ENCODE data around the gene LRRC3C.

LRRC3C gene

GRCh38 chr17:39951924-39952679, 24.6 kb downstream of the LRRC3C start:
- peak overlapping the region; percentile 52 for H3K4me3 ChIP-seq (ENCODE audit: low read depth, low read length)
- no peak for TF ChIP-seq CTCF (IDR thresholded peaks at IDR 0.05; ENCODE audit: borderline replicate concordance, insufficient read depth, low read depth, low read length)

- H3K4me3 ChIP-seq (ENCODE audit: low read depth, low read length), result peak overlapping the region; percentile 53
- no peak for TF ChIP-seq CTCF (IDR thresholded peaks at IDR 0.05; ENCODE audit: borderline replicate concordance, insufficient read depth, low read depth, low read length)
Measured at GRCh38 chr17:39952680-39953470, 25.3 kb downstream of the LRRC3C start.

- no peak for TF ChIP-seq CTCF (IDR thresholded peaks at IDR 0.05; ENCODE audit: borderline replicate concordance, insufficient read depth, low read depth, low read length)
- H3K4me3 ChIP-seq (ENCODE audit: low read depth, low read length), result peak overlapping the region; percentile 53
Measured at GRCh38 chr17:39953471-39953888, 25.9 kb downstream of the LRRC3C start.

- H3K4me3 ChIP-seq (ENCODE audit: low read depth, low read length), result no peak overlapping the region
- TF ChIP-seq CTCF (IDR thresholded peaks at IDR 0.05; ENCODE audit: borderline replicate concordance, insufficient read depth, low read depth, low read length), result no peak
Measured at GRCh38 chr17:39954876-39955275, 27.3 kb downstream of the LRRC3C start.

GRCh38 chr17:39955726-39956225, 28.2 kb downstream of the LRRC3C start:
- TF ChIP-seq CTCF (IDR thresholded peaks at IDR 0.05; ENCODE audit: borderline replicate concordance, insufficient read depth, low read depth, low read length), result no peak
- H3K4me3 ChIP-seq (ENCODE audit: low read depth, low read length), result no peak overlapping the region

GRCh38 chr17:39960524-39961041, 33.1 kb downstream of the LRRC3C start:
- H3K4me3 ChIP-seq (ENCODE audit: low read depth, low read length), result no peak overlapping the region
- TF ChIP-seq CTCF (IDR thresholded peaks at IDR 0.05; ENCODE audit: borderline replicate concordance, insufficient read depth, low read depth, low read length), result no peak

Measured in GM12875 (cell line).